GM06990 (cell line): ENCODE measurements around the gene PPP1R3C.
A peak's percentile ranks its signal among the peaks of the same experiment; 100 is the strongest.

Experiments
- DNase-seq: peaks from one replicate; pipeline ENCODE4 v3.0.0-alpha.2; 2011; ENCODE audit not compliant: insufficient read length; ENCODE audit errors: extremely low read depth
- H3K27me3 ChIP-seq: replicated peaks from 2 replicates; pipeline ENCODE4 v1.6.0; 2011; ENCODE audit warnings: low read length; ENCODE audit not compliant: control insufficient read depth, insufficient read depth
- H3K36me3 ChIP-seq: 2 replicates; pipeline ENCODE4 v1.5.1; 2011; ENCODE audit warnings: low read length; ENCODE audit not compliant: control insufficient read depth, insufficient read depth
- H3K4me3 ChIP-seq: replicated peaks from 2 replicates; pipeline ENCODE4 v1.5.1; 2011; ENCODE audit warnings: low read depth, mild to moderate bottlenecking, control low read depth, low read length
- CTCF ChIP-seq: IDR thresholded peaks from 2 replicates; pipeline ENCODE4 v1.5.1; 2011; ENCODE audit warnings: low read length, control low read depth, mild to moderate bottlenecking, inconsistent platforms; ENCODE audit not compliant: insufficient read depth, poor library complexity, severe bottlenecking

The PPP1R3C gene

GRCh38 chr10:91635401-91636400 lies 2.8 kb upstream of the PPP1R3C start:
- DNase-seq, result no peak
- Histone ChIP-seq H3K27me3 (peaks cover 3% of the 10 kb centered on the region), H3K36me3 (no peaks in the 10 kb centered on the region), H3K4me3 (no peak overlapping the region)
- TF ChIP-seq CTCF, result peak; percentile 53

- H3K27me3 ChIP-seq, result peaks cover 3% of the 10 kb centered on the region
- no peak for DNase-seq
- H3K36me3 ChIP-seq, result no peaks in the 10 kb centered on the region
- no peak overlapping the region for H3K4me3 ChIP-seq
- TF ChIP-seq CTCF, result no peak
These were observed 2.0 kb upstream of the PPP1R3C start for GRCh38 chr10:91634898-91635297.

DNA sequence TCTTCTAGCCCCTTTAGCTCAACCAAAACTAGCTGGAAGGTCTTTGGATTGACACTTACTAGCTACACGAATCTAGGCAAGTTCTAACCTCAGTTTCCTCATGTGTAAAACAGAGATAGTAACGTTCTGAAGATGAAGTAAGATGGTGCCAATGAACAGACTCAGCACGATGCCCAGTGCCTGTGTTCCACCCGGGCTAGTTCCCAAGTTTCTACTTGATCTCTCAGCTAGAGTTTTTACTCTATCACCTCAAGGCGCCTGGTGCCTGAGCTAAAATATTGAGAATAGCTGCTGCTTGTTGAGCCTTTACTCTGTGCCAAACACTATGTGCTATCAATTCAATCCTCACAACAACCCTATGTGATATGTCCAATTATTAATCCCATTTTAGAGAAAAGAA lies 1.4 kb upstream of the PPP1R3C start:
- no peak for DNase-seq
- Histone ChIP-seq H3K36me3 (no peaks in the 10 kb centered on the region), H3K4me3 (no peak overlapping the region), H3K27me3 (peaks cover 3% of the 10 kb centered on the region)
- TF ChIP-seq CTCF, result no peak

DNA sequence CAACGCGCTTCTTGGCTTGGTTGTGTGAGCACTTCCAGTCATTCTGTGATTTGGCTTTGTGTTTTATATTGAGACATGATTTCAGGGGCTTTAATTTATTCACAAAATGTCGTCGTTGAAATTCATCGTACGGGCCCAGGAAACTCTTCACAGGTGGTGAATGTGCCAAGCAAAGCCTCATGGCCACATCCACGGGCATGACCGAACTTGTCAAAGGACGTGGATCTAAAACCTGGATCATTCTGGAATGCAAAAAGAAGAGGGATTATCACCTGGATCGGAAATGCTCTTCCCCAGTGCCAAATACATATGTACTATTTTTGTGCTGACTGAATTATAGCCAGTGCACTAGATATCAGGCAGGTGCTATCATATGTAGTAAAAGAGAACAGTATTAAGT lies 2.2 kb downstream of the PPP1R3C start:
- H3K4me3 ChIP-seq, result no peak overlapping the region
- no peak for DNase-seq
- peaks cover 3% of the 10 kb centered on the region for H3K27me3 ChIP-seq
- no peak for TF ChIP-seq CTCF
- H3K36me3 ChIP-seq, result no peaks in the 10 kb centered on the region

DNA sequence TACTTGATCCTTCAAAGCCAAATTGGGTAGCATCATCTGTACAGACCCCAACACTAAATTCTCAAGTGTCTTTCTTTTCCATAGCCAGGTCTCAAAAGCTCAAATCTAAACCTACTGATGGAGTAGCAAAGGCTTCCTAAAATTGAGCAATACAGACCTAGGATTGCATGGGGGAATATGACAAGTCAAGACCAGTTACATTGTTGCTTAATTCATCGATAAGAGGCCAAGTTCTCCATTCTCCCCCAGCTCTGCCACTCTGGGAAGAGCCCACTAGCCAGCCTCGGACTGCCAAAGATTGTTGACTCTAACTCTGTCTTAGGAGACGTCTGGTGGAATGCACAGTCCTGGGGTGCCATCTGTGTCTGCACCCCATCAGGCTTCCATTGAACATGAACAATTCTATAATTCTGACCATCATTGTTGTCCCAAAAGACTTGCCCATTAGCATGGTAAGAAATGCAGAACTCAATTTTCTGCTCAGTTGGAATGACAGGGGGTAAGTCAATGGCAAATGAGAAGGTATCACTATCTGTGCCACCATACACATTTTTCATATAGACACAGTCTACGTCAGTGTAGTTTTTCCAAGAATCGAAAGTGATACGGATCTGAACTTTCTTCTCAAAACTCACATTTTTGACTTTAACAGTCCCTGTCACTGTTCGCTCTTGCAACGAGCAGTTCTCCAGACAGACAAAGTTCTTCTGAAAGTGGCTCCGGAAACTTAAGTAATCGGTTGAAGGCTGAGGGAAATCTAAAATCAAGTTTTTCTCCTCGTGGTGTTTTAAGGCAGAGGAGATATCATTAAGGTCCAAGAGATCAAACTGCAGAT lies 2.9 kb downstream of the PPP1R3C start:
- no peak for DNase-seq
- H3K4me3 ChIP-seq, result no peak overlapping the region
- no peak for TF ChIP-seq CTCF
- H3K27me3 ChIP-seq, result peaks cover 3% of the 10 kb centered on the region
- H3K36me3 ChIP-seq, result no peaks in the 10 kb centered on the region
